WTC11 (cell line): Measurements from ENCODE around the gene RELT.

Experiments used
- IRF2 ChIP-seq: sonication (generic); formaldehyde crosslinking; IDR thresholded peaks from 2 replicates; pipeline ENCODE4 v1.8.0; 2022; ENCODE audit warnings: low read depth, missing genetic modification reagents, borderline replicate concordance
- TF ChIP-seq, protein P1 (sequence below): sonication (generic); formaldehyde crosslinking; IDR thresholded peaks from 2 replicates; pipeline ENCODE4 v1.8.1; 2023; ENCODE audit warnings: mild to moderate bottlenecking, missing genetic modification reagents
- TF ChIP-seq, protein P2 (sequence below): fragments of 200-600 bp; IDR thresholded peaks from 2 replicates; pipeline ENCODE4 v1.8.0; 2022; ENCODE audit warnings: antibody characterized with exemption

DNA sequence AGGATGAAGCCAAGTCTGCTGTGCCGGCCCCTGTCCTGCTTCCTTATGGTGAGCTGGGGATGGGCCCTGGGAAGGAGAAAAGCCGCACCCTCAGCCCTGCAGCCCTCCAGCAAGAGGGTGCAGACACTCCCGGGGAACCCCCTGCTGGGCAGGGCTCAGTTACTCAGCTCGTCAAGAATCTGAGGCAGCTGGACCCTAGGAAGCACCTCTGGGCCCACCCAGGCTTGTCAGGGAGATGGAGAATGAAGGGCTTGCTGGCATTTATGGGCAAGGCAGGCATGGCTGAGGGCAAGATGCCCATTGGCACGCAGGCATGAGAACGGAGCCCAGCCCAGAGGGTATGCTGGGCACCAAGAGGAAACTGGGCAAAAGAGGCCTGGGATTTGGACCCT, 12.9 kb downstream of the RELT start:
- TF ChIP-seq, protein P1, sequence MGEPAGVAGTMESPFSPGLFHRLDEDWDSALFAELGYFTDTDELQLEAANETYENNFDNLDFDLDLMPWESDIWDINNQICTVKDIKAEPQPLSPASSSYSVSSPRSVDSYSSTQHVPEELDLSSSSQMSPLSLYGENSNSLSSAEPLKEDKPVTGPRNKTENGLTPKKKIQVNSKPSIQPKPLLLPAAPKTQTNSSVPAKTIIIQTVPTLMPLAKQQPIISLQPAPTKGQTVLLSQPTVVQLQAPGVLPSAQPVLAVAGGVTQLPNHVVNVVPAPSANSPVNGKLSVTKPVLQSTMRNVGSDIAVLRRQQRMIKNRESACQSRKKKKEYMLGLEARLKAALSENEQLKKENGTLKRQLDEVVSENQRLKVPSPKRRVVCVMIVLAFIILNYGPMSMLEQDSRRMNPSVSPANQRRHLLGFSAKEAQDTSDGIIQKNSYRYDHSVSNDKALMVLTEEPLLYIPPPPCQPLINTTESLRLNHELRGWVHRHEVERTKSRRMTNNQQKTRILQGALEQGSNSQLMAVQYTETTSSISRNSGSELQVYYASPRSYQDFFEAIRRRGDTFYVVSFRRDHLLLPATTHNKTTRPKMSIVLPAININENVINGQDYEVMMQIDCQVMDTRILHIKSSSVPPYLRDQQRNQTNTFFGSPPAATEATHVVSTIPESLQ (CRISPR knock-in tag) = no peak
- TF ChIP-seq, protein P2, sequence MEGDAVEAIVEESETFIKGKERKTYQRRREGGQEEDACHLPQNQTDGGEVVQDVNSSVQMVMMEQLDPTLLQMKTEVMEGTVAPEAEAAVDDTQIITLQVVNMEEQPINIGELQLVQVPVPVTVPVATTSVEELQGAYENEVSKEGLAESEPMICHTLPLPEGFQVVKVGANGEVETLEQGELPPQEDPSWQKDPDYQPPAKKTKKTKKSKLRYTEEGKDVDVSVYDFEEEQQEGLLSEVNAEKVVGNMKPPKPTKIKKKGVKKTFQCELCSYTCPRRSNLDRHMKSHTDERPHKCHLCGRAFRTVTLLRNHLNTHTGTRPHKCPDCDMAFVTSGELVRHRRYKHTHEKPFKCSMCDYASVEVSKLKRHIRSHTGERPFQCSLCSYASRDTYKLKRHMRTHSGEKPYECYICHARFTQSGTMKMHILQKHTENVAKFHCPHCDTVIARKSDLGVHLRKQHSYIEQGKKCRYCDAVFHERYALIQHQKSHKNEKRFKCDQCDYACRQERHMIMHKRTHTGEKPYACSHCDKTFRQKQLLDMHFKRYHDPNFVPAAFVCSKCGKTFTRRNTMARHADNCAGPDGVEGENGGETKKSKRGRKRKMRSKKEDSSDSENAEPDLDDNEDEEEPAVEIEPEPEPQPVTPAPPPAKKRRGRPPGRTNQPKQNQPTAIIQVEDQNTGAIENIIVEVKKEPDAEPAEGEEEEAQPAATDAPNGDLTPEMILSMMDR = no peak
- no peak for TF ChIP-seq IRF2 (CRISPR knock-in tag)
